Right lobe of liver (tissue), 6 donors: ENCODE measurements around the gene INSR. TPM values are rescaled to one million over a fixed set of nuclear protein-coding genes. Genes with fewer than 3 reads are reported as not detected.
"Not testable (repeated sequence)": the region's sequence is repeated elsewhere in the genome, so short reads cannot be mapped to it uniquely, and the experiment has no call there.

ENCODE experiments used
- ATAC-seq, 4 donors: fragments of 200-7000 bp; cut with Tn5 transposase; one replicate each; pipeline ENCODE4 v1.9.1; 2020; ENCODE audit warnings: mild to moderate bottlenecking in 4 of 4, moderate library complexity in 4 of 4
- DNase-seq, 3 donors: peaks; one replicate each; pipeline ENCODE4 v3.0.0-alpha.2; 2020
- H3K27ac ChIP-seq, 3 donors: fragments of 200-600 bp; one replicate each; pipeline ENCODE4 v1.8.0; 2022
- H3K27me3 ChIP-seq, 2 donors: fragments of 200-600 bp; one replicate each; pipeline ENCODE4 v1.8.0; 2022
- H3K36me3 ChIP-seq, 4 donors: fragments of 200-600 bp; sonication (generic) in 1 of 4; one replicate each; pipeline versions ENCODE4 v1.5.1 to v1.8.0; 2017 to 2022; ENCODE audit warnings: control low read depth in 1 of 4
- H3K4me1 ChIP-seq, 4 donors: fragments of 200-600 bp; sonication (generic) in 1 of 4; one replicate each; pipeline versions ENCODE4 v1.5.1 to v1.8.0; 2017 to 2022; ENCODE audit warnings: control low read depth in 1 of 4
- H3K4me3 ChIP-seq, 3 donors: fragments of 200-600 bp; one replicate each; pipeline ENCODE4 v1.8.0; 2022
- H3K9me3 ChIP-seq, 4 donors: fragments of 200-600 bp; sonication (generic) in 1 of 4; one replicate each; pipeline versions ENCODE4 v1.5.1 to v1.8.0; 2017 to 2022; ENCODE audit warnings: control low read depth in 1 of 4
- CTCF ChIP-seq, 4 donors: fragments of 200-600 bp in 3 of 4; fragments of 450-650 bp in 1 of 4; IDR thresholded peaks; one replicate each; pipeline versions ENCODE4 v1.5.1 to v1.8.0; 2016 to 2022; ENCODE audit warnings: antibody characterized with exemption in 4 of 4, mild to moderate bottlenecking in 2 of 4
- POLR2A ChIP-seq: fragments of 450-650 bp; IDR thresholded peaks from one replicate; pipeline ENCODE4 v1.6.1; 2017; ENCODE audit warnings: antibody characterized with exemption, mild to moderate bottlenecking
- WGBS: methylation state at CpG from one replicate; pipeline ENCODE4 v1.1.6; 2018; ENCODE audit warnings: low coverage, low lambda C conversion rate; ENCODE audit not compliant: insufficient coverage; ENCODE audit errors: missing lambda C conversion rate; 5-methylcytosine and 5-hydroxymethylcytosine counted together
- intact Hi-C, 2 donors: fragments of 100-400 bp; cut with DNase I; formaldehyde crosslinking; loops; one replicate each; pipeline versions ENCODE4 v1.11.2 to v1.14.1; 2022
- total RNA-seq, 6 experiments: library from RNA; depleted of rRNA in 2 of 6; stranded (reverse); fragments of >200 nt in 2 of 6; fragmentation: NEBNext Ultra II Directional in 3 of 6; extraction: Animal tissue kit (Norgen Biotek cat#: 25700) in 3 of 6; gene quantifications; one replicate each; pipeline versions ENCODE4 v1.1.0 to v1.2.4, GENCODE V29; 2016 to 2023
- donor health status: DM: no; HTN: yes; CAD: no.
- donor health status: DM: no; HTN: no; CAD: no.
- donor health status: DM: no; HTN: no; CAD: no.
- donor health status: DM: no; HTN: yes; CAD: no.
- donor health status: DM: no; HTN: yes; CAD: no.

INSR gene
- total RNA-seq, 6 experiments from 2014 or later: 82.7 to 121 (median 106) TPM

- peaks cover 4 to 26% (median 16%) of the 10 kb centered on the region in 4 donors for H3K36me3 ChIP-seq
- WGBS: under 1% methylated on average over 23 of the region's 56 CpGs
- DNase-seq (peak; percentile 99 to 100 (median 100)), ATAC-seq (peak; percentile 99 to 100 (median 100))
- H3K4me3 ChIP-seq: peak within 1 kb of the TSS; percentile 61 to 99 (median 89)
- intact Hi-C loops: no loop called here
- H3K9me3 ChIP-seq: no peaks in the 10 kb centered on the region
- peak within 1 kb of the TSS; percentile 25 to 73 (median 33) for H3K27ac ChIP-seq
- TF ChIP-seq CTCF (IDR thresholded peaks at IDR 0.05) (no peak), POLR2A (peak; percentile 61)
- H3K27me3 ChIP-seq: no peaks in the 10 kb centered on the region
- H3K4me1 ChIP-seq: peaks cover 0 to 10% (median 3%) of the 10 kb centered on the region in 4 donors
Observed at GRCh38 chr19:7069042-7069903, 224.9 kb downstream of the INSR start, which contains the start of gene ZNF557. Gene ZNF557 (plus strand): TSS chr19:7069703. CDS start chr19:7075075, 5,372 bp downstream.

GRCh38 chr19:7068599-7068998 lies 225.6 kb downstream of the INSR start:
- no peak for DNase-seq

GRCh38 chr19:7067716-7068115 lies 226.5 kb downstream of the INSR start:
- DNase-seq: no peak
- Histone ChIP-seq H3K27me3 (no peaks in the 10 kb centered on the region), H3K36me3 (peaks cover 4 to 15% (median 10%) of the 10 kb centered on the region in 4 donors), H3K9me3 (no peaks in the 10 kb centered on the region), H3K4me1 (peaks cover 0 to 10% (median 3%) of the 10 kb centered on the region in 4 donors), H3K27ac (no peak overlapping the region), H3K4me3 (no peak overlapping the region)
- intact Hi-C loops: no loop called here
- TF ChIP-seq CTCF (IDR thresholded peaks at IDR 0.05) (no peak), POLR2A (no peak)
- WGBS: 86% methylated on average over 2 of the region's 2 CpGs
- no peak for ATAC-seq

More at GRCh38 chr19:7068599-7068998, 225.6 kb downstream of the INSR start:
- H3K27ac ChIP-seq: no peak overlapping the region
- ATAC-seq: no peak
- intact Hi-C loops: no loop called here
- peaks cover 4 to 22% (median 13%) of the 10 kb centered on the region in 4 donors for H3K36me3 ChIP-seq
- no peak for TF ChIP-seq CTCF (IDR thresholded peaks at IDR 0.05)
- no peak for TF ChIP-seq POLR2A
- H3K9me3 ChIP-seq: no peaks in the 10 kb centered on the region
- H3K4me3 ChIP-seq: no peak overlapping the region
- WGBS: 76% methylated on average over 4 of the region's 6 CpGs
- H3K27me3 ChIP-seq: no peaks in the 10 kb centered on the region
- peaks cover 0 to 10% (median 3%) of the 10 kb centered on the region in 4 donors for H3K4me1 ChIP-seq

- WGBS: 27% methylated on average over 7 of the region's 13 CpGs
- H3K27ac ChIP-seq, intact Hi-C loops: not testable (repeated sequence)
Observed at GRCh38 chr19:7067122-7067521, 227.1 kb downstream of the INSR start.

More at GRCh38 chr19:7067122-7067521, 227.1 kb downstream of the INSR start:
- H3K36me3 ChIP-seq, H3K27me3 ChIP-seq, H3K4me3 ChIP-seq, H3K9me3 ChIP-seq, ATAC-seq: not testable (repeated sequence)
- TF ChIP-seq CTCF (IDR thresholded peaks at IDR 0.05): peak in 2 of 4 donors; percentile 12 to 21
- DNase-seq: peak in 1 of 3 donors; percentile 26
- H3K4me1 ChIP-seq: peaks cover 0 to 10% (median 3%) of the 10 kb centered on the region in 4 donors
